Activated naive CD4-positive, alpha-beta T cell treated with anti-CD3 and anti-CD28 coated beads, Interleukin-2, amount 50 U/mL, for 72 hours (primary cell): Measurements from ENCODE around the gene TMEM131L. TPM values are rescaled to one million over a fixed set of nuclear protein-coding genes. Genes with fewer than 3 reads are reported as not detected.
A peak's percentile ranks its signal among the peaks of the same experiment; 100 is the strongest.
"Not testable (repeated sequence)": the region's sequence is repeated elsewhere in the genome, so short reads cannot be mapped to it uniquely, and the experiment has no call there.

Source experiments
- ATAC-seq, 2 donors: fragments of 150-1000 bp; cut with Tn5 transposase; 2 replicates each; pipeline ENCODE4 v1.10.0; 2021; ENCODE audit warnings: mild to moderate bottlenecking in 2 of 2, moderate library complexity in 2 of 2
- DNase-seq, 2 donors: peaks; one replicate each; pipeline ENCODE4 v3.0.0; 2021 to 2022; ENCODE audit warnings: low spot score in 2 of 2
- H3K27ac Mint-ChIP-seq, 2 donors: one replicate each; pipeline ENCODE4 v1.8.0; 2022; ENCODE audit warnings: mild to moderate bottlenecking in 2 of 2, mixed read lengths in 2 of 2
- H3K36me3 Mint-ChIP-seq, 2 donors: one replicate each; pipeline ENCODE4 v1.8.0; 2022; ENCODE audit warnings: mixed read lengths in 2 of 2
- H3K9me3 Mint-ChIP-seq, 2 donors: one replicate each; pipeline ENCODE4 v1.8.0; 2022; ENCODE audit warnings: mixed read lengths in 2 of 2
- total RNA-seq, 2 donors: library from RNA; stranded (reverse); gene quantifications; one replicate each; pipeline ENCODE4 v1.2.3, GENCODE V29; 2022

Gene TMEM131L
- total RNA-seq, 2 donors from 2014 or later, result 44.8 to 47.7 TPM

DNA sequence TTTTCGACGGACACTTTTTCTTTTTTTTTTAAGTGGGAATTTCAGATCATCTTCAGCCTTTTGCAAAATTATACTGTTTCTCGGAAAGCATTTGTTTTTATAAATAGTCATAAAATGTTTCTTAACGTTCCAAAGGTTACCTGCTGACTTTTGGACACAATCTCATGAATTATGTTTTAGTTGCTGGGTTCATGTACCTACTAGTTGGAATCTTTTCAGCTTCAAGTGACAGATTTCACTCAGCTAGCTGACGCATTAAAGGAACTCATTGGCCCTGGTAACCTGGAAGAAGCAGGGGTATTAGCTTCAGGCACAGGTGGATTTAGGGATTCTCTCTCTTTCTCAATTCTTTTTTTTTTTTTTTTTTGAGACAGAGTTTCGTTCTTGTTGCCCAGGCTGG is 66.5 kb downstream of the TMEM131L start:
- peak overlapping the region in 1 of 2 donors; percentile 61 for H3K27ac Mint-ChIP-seq
- peaks cover 0 to 28% of the 10 kb centered on the region in 2 donors for H3K36me3 Mint-ChIP-seq
- ATAC-seq, result no peak
- DNase-seq, result no peak
- no peaks in the 10 kb centered on the region for H3K9me3 Mint-ChIP-seq

- Mint-ChIP-seq H3K9me3 (no peaks in the 10 kb centered on the region), H3K27ac (peak overlapping the region in 1 of 2 donors; percentile 84), H3K36me3 (peaks cover 0 to 24% of the 10 kb centered on the region in 2 donors)
- ATAC-seq, result no peak
- no peak for DNase-seq
Measured at GRCh38 chr4:153533387-153533786, 67.2 kb downstream of the TMEM131L start.

DNA sequence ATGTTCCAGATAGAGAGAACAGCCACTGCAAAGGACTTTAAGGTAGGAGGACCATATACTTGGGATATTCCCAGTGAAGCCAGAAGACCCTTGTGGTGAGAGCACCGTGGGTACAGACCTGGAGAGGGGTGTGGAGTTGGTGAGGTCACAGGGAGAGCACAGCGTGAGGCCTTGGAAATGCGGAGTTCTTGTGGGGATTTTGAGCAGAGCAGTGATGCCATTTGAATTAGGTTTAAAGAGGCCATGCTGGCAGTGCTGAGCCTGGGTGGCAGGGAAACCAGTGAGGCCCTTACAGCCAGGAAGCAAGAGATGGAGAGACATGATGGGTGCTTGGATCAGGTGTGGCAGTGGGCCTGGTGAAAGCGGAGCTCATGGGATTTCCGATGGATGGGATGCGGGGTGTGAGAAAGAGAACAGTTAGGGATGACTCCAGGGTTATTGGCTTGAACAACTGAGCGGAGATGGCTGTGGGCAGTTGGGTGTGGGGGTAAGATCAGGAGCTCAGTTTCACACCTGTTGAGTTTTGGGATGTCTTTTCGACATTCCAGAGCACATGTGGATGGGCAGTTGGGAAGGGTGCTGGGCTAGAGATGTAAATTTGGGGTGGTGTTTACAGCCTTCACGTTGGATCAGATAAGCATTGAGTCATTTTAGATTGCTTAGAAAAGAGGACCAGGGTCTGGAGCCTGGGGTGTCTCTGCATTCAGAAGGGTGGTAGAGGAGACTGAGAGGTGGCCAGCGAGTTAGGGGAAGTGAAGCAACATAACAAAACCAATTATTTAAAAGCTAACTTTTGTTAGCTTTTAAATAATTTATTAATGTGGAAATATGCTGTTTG is 68.9 kb downstream of the TMEM131L start:
- H3K27ac Mint-ChIP-seq, result peak overlapping the region; percentile 77 to 94
- ATAC-seq (no peak), DNase-seq (no peak)
- H3K9me3 Mint-ChIP-seq, result no peaks in the 10 kb centered on the region
- peaks cover 0 to 24% of the 10 kb centered on the region in 2 donors for H3K36me3 Mint-ChIP-seq

- peak overlapping the region; percentile 39 to 88 for H3K27ac Mint-ChIP-seq
- ATAC-seq, result no peak
Measured at GRCh38 chr4:153535772-153536513, 69.8 kb downstream of the TMEM131L start.

GRCh38 chr4:153537493-153537960 is 71.4 kb downstream of the TMEM131L start:
- no peak for ATAC-seq
- H3K36me3 Mint-ChIP-seq, result peaks cover 5 to 25% of the 10 kb centered on the region in 2 donors
- H3K9me3 Mint-ChIP-seq, result no peaks in the 10 kb centered on the region
- peak overlapping the region in 1 of 2 donors; percentile 50 for H3K27ac Mint-ChIP-seq
- DNase-seq, result no peak

More at GRCh38 chr4:153535772-153536513, 69.8 kb downstream of the TMEM131L start:
- Mint-ChIP-seq H3K9me3 (no peaks in the 10 kb centered on the region), H3K36me3 (peaks cover 0 to 24% of the 10 kb centered on the region in 2 donors)
- DNase-seq, result no peak

GRCh38 chr4:153538487-153539357 is 72.6 kb downstream of the TMEM131L start:
- ATAC-seq (no peak), DNase-seq (no peak)
- Mint-ChIP-seq H3K9me3 (no peaks in the 10 kb centered on the region), H3K27ac (peak overlapping the region; percentile 17 to 50), H3K36me3 (peaks cover 5 to 19% of the 10 kb centered on the region in 2 donors)

DNA sequence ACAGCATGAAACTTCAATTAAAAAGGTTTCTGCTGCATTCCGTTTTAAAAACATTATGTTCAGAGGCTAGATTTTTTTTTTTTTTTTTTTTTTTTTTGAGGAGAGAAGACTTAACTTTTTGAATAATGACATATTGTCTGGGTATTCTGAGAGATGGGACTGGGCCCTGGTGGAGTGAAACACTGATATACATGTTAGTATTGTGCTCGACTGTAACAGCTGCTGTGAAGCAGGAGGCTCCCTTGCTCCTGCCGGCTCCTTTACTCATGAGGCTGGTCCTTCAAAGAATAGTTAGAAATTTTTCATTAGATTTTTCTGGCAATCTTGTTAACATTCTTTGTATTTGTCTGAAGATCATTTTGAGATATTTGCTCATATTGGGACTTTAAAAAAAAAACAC is 73.3 kb downstream of the TMEM131L start:
- Mint-ChIP-seq H3K27ac (peak overlapping the region in 1 of 2 donors; percentile 31), H3K36me3 (peaks cover 5 to 13% of the 10 kb centered on the region in 2 donors), H3K9me3 (no peaks in the 10 kb centered on the region)
- no peak for DNase-seq
- no peak for ATAC-seq

- peaks cover 10% of the 10 kb centered on the region in 2 donors for H3K36me3 Mint-ChIP-seq
- ATAC-seq (peak; percentile 91 to 95), DNase-seq (peak in 1 of 2 donors; percentile 49)
- H3K9me3 Mint-ChIP-seq, result no peaks in the 10 kb centered on the region
- peak overlapping the region; percentile 31 to 58 for H3K27ac Mint-ChIP-seq
Measured at GRCh38 chr4:153541456-153542096, 75.4 kb downstream of the TMEM131L start.

DNA sequence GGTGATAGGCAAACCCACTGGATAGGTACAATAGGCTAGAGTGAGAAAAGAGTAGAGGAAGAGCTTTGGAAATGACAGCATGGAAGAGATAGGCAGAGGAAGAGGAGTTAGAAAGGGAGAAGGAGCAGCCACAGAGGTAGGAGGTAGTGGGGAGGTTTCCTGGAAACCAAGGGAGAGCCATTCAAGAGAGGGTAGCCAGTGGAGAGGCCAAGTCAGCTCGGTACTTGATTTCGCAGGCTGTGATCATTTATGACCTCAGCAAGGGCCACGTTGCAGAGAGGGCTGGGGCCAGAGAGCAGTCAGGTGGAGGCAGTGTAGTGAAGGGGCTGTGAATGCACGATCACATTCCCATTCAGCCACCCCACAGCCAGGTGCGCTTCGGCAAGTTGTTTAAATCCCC is 76.0 kb downstream of the TMEM131L start:
- H3K27ac Mint-ChIP-seq, result peak overlapping the region; percentile 11 to 31
- H3K9me3 Mint-ChIP-seq, result no peaks in the 10 kb centered on the region

DNA sequence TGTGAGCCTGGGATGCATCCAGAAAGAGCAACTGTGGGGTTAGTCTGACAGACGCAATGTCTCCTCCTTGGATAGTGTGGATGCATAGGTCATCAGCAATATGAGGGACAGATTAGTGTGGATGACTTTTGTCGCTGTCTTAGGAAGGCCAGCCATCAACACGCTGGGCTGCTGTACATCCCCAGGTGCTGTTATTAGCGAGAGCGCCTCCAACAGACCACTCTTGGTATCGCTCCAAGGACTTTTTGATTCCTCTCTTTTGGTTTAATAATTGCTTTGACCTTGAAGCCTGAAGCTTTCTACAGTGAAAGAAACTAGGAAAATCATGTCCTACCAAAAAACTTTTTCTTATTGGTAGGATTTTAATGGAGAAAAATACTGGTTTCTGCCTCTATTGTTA is 76.7 kb downstream of the TMEM131L start:
- Mint-ChIP-seq H3K36me3 (peaks cover 10 to 15% of the 10 kb centered on the region in 2 donors), H3K9me3 (no peaks in the 10 kb centered on the region), H3K27ac (no peak overlapping the region)
- ATAC-seq (no peak), DNase-seq (no peak)

More for the DNA sequence above, 76.0 kb downstream of the TMEM131L start:
- peak in 1 of 2 donors; percentile 15 for ATAC-seq
- peaks cover 10% of the 10 kb centered on the region in 2 donors for H3K36me3 Mint-ChIP-seq
- no peak for DNase-seq

- Mint-ChIP-seq H3K36me3 (peaks cover 10 to 15% of the 10 kb centered on the region in 2 donors), H3K27ac (no peak overlapping the region), H3K9me3 (no peaks in the 10 kb centered on the region)
- ATAC-seq, result no peak
- DNase-seq, result no peak
Measured at GRCh38 chr4:153543351-153543750, 77.2 kb downstream of the TMEM131L start.

DNA sequence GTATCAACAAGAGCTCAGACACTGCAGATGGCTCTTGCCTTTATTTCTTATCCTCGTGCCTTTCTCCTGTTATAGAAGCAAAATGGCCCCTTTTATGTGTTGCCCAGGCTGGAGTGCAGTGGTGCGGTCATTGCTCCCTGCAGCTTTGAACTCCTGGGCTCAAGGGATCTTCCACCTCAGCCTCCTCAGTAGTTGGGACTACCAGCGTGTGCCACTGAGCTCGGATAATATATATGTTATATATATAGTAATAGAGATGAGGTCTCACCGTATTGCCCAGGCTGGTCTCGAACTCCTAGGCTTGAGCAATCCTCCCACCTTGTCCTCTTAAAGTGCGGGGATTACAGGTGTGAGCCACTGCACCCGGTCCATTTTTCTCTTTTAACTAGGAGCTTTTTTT is 79.7 kb downstream of the TMEM131L start:
- DNase-seq (no peak), ATAC-seq (no peak)
- peaks cover 10 to 19% of the 10 kb centered on the region in 2 donors for H3K36me3 Mint-ChIP-seq
- no peak overlapping the region for H3K27ac Mint-ChIP-seq
- no peaks in the 10 kb centered on the region for H3K9me3 Mint-ChIP-seq

DNA sequence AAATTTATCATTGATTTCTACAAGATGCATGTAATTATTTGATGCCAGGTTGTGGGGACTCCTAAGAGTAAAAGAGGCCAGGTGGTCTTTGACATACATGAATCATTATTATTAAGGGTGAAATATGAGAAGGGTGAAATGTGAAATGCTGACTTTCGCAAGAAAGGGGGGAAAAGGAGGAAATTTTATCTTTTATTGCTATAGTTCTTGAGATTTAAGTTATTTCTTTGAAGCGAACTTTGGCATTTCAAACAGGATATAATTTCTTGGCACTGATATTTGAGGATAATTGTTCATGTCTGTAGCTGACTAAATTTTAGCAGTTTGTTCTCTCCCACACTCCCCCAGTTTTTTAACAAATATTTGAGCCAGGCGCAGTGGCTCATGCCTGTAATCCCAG is 80.1 kb downstream of the TMEM131L start:
- peak overlapping the region in 1 of 2 donors; percentile 44 for H3K27ac Mint-ChIP-seq
- H3K36me3 Mint-ChIP-seq, result peaks cover 10 to 23% of the 10 kb centered on the region in 2 donors
- H3K9me3 Mint-ChIP-seq, result no peaks in the 10 kb centered on the region
- ATAC-seq (no peak), DNase-seq (no peak)

DNA sequence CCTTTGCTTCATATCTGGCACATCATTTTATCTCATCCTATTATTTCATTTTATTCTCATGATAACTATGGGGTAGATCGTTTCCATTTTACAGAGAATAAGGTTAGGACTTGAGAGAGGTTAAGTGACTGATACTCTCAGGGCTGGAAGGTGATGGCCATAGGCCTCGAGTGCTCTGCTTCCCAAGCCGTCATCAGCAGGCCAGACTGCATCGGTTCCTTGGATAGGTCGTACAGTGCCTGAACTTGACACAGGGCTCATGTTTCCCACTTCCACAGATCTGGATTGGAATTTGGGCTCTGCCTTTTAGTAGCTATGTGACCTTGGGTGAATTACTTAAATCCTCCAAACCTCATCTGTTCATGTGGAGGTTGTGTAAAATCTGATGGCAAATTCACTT is 81.4 kb downstream of the TMEM131L start:
- Mint-ChIP-seq H3K9me3 (no peaks in the 10 kb centered on the region), H3K36me3 (peaks cover 4 to 20% of the 10 kb centered on the region in 2 donors), H3K27ac (peak overlapping the region in 1 of 2 donors; percentile 59)
- no peak for DNase-seq
- ATAC-seq, result no peak

- peaks cover 4 to 27% of the 10 kb centered on the region in 2 donors for H3K36me3 Mint-ChIP-seq
- not testable (repeated sequence) for DNase-seq, H3K9me3 Mint-ChIP-seq
- peak in 1 of 2 donors; percentile 12 for ATAC-seq
- H3K27ac Mint-ChIP-seq, result peak overlapping the region in 1 of 2 donors; percentile 95
Measured at GRCh38 chr4:153548907-153549306, 82.7 kb downstream of the TMEM131L start.

GRCh38 chr4:153549405-153549804 is 83.2 kb downstream of the TMEM131L start:
- H3K36me3 Mint-ChIP-seq, result peaks cover 4 to 27% of the 10 kb centered on the region in 2 donors
- DNase-seq, result no peak
- peak; percentile 90 to 95 for ATAC-seq
- peak overlapping the region in 1 of 2 donors; percentile 95 for H3K27ac Mint-ChIP-seq
- H3K9me3 Mint-ChIP-seq, result no peaks in the 10 kb centered on the region
